ENCODE data around the gene ENPP3.

Gene ENPP3

GRCh38 chr6:131768964-131769363 is 131.9 kb downstream of the ENPP3 start:
- DNase-seq: no peak

- no peak for DNase-seq
Measured at GRCh38 chr6:131769385-131770141, 132.5 kb downstream of the ENPP3 start.

- no peak for DNase-seq
Measured at GRCh38 chr6:131770776-131771175, 133.7 kb downstream of the ENPP3 start.

GRCh38 chr6:131773284-131773950 is 136.3 kb downstream of the ENPP3 start:
- DNase-seq: no peak

DNA sequence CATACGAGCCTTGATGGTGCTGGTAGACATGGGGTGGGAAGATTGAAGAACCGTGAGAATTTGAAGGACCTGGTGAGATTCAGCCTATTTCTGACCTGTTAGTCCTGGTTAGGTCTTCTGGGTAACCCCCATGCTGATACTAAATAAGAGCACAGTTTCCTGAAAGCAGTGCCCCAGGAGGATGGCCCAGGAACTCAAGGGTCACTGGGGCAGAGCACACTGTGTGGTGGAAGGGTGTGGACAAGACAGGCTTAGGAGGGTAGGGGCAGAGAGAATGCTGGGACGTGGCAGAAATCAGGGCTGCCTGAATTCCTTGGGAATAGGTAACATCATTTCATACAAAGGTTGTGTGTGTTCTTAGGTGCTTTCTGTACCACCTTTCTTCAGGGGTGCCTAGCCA is 138.8 kb downstream of the ENPP3 start:
- no peak for DNase-seq

- DNase-seq: no peak
Measured at GRCh38 chr6:131776985-131777384, 139.9 kb downstream of the ENPP3 start.

DNA sequence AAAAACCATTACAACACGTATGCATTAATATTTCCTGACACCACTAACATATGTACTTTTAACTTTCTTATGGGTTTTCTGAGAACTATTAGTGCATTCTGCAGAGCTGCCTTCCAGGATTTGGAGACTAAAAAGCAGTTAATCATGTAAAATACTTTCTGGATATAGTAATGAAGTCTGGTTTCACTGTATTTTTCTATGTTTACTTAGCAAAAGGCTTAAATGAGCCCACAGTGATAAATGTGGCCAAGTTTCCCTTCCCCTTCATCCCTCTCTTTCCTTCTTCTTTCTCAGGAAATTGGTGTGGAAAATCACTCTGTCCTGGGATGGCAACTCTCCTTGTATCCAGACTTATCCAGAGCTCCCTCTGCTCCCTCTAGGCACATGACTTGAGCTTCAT is 141.1 kb downstream of the ENPP3 start:
- no peak for DNase-seq

DNA sequence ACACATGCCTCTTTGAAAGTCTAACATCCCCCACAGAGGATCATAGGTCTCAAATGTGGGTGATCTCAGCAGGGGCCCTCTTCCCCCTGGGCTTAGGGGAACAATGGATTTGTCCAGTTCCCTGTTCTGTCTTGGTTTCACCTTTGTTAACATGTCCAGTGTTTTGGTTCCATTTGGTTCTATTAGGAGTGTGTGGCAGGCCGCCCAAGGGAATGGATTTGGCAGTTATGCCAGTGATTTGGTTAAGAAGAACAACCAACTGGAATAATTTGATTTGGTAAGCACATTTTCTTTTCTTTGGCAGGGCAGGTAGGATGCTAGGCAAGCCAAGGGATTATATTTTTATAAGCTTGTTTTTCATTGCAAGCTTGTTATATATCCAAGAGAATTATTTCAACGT is 142.2 kb downstream of the ENPP3 start:
- DNase-seq: no peak

- DNase-seq: no peak
Measured at GRCh38 chr6:131780600-131780999, 143.5 kb downstream of the ENPP3 start.

DNA sequence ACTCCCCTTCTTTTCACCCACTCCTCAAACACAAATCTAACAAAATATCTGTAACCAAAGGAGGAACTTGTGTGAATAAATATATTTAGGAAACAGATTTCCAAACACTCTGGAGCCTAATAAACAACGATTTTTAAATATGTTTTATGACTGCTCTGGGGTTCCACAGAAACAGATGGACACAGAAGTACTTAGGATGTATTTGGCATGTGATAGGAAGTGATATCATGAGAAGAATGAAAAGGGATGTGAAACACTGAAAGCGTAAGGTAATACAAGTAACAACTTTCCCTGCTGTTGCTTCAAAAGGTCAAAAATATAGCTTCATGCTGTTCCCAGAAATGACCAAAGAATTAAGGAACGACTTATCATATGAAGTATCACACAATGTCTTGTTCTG is 144.6 kb downstream of the ENPP3 start:
- no peak for DNase-seq

DNA sequence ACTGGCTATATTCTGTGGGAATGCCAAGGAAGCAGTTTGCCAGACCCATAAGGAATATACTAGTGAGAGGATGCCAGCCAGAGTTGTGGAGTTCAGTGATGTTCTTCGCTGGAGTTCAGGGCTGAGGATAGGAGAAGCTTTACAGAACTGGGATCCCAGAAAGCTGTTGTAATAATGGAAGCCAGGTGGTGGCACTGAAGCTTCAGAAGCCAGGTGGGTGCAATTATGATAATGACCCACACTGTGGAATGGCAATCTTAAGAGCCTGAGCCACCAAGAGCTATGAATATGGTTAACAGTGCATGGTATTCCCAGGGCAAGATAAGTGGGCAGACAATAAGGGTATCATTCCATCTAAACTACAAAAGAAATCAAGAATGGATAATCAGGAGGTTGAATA is 145.7 kb downstream of the ENPP3 start:
- DNase-seq: no peak

- DNase-seq: no peak
Measured at GRCh38 chr6:131784561-131784960, 147.5 kb downstream of the ENPP3 start.

DNA sequence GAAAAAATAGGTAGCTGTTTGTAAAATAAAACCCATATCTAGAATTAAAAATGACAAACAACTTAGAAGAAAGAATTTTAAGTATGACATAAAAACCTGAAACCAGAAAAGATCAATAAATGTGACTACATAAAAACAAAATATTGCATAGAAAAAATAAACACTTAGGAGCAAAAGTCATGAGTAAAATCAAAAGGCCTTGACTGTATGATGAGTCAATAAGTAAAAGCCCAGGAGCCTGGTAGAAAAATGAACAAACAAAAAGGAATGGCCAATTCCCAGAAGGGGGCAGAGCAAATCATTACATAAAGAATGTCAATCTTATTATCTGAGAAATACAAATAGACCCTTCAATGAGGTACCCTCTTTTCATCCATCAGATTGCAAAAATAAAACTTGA is 150.0 kb downstream of the ENPP3 start:
- DNase-seq: no peak

- no peak for DNase-seq
Measured at GRCh38 chr6:131787766-131788712, 150.9 kb downstream of the ENPP3 start.

- no peak for DNase-seq
Measured at GRCh38 chr6:131789219-131789618, 152.1 kb downstream of the ENPP3 start.

GRCh38 chr6:131791476-131791875 is 154.4 kb downstream of the ENPP3 start:
- no peak for DNase-seq

- no peak for DNase-seq
Measured at GRCh38 chr6:131792091-131792496, 155.0 kb downstream of the ENPP3 start.

DNA sequence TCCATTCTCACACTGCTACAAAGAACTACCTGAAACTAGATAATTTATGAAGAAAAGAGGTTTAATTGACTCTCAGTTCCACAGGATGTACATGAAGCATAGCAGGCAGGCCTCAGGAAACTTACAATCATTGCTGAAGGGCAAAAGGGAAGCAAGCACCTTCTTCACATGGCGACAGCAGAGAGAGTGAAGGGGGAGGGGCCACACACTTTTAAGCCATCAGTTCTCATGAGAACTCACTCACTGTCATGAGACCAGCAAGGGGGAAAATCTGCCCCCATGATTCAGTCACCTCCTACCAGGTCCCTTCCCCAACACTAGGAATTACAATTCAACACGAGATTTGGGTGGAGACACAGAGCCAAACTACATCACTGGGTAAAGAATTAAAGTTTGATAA is 158.3 kb downstream of the ENPP3 start:
- no peak for DNase-seq
